ENCODE measurements around the gene PPP1R36.

Gene PPP1R36

GRCh38 chr14:64503434-64504309 lies 46.1 kb upstream of the PPP1R36 start, which contains the start of gene ZBTB25:
TSS of gene ZBTB25 (minus strand) at chr14:64503838. CDS start at chr14:64490533, 13,305 bp downstream.
- H3K4me3 ChIP-seq (ENCODE audit: low read depth in 1 of 2, low read length in 1 of 2), result peak within 1 kb of the TSS; percentile 89 to 93
- no peak for TF ChIP-seq CTCF (IDR thresholded peaks at IDR 0.05)
- H3K4me1 ChIP-seq (ENCODE audit: control insufficient read depth in 1 of 2, insufficient read depth in 1 of 2, low read depth in 1 of 2, low read length in 1 of 2), result peaks cover 24 to 38% of the 10 kb centered on the region in 2 experiments
- H3K27ac ChIP-seq, result peak within 1 kb of the TSS; percentile 98
- no peaks in the 10 kb centered on the region for H3K9me3 ChIP-seq
- H3K27me3 ChIP-seq, result peaks cover 22% of the 10 kb centered on the region
- no peaks in the 10 kb centered on the region for H3K36me3 ChIP-seq

GRCh38 chr14:64504310-64504896 lies 45.4 kb upstream of the PPP1R36 start, which contains the start of gene ZBTB1:
TSS of gene ZBTB1 (plus strand) at chr14:64504770. CDS start at chr14:64521505, 16,735 bp downstream.
- H3K4me1 ChIP-seq (ENCODE audit: control insufficient read depth in 1 of 2, insufficient read depth in 1 of 2, low read depth in 1 of 2, low read length in 1 of 2), result peaks cover 24 to 38% of the 10 kb centered on the region in 2 experiments
- H3K9me3 ChIP-seq, result no peaks in the 10 kb centered on the region
- no peak for TF ChIP-seq CTCF (IDR thresholded peaks at IDR 0.05)
- H3K27ac ChIP-seq, result peak within 1 kb of the TSS; percentile 98
- H3K36me3 ChIP-seq, result no peaks in the 10 kb centered on the region
- peak within 1 kb of the TSS; percentile 89 to 93 for H3K4me3 ChIP-seq (ENCODE audit: low read depth in 1 of 2, low read length in 1 of 2)
- H3K27me3 ChIP-seq, result peaks cover 22% of the 10 kb centered on the region

GRCh38 chr14:64504897-64505794 lies 44.6 kb upstream of the PPP1R36 start:
- H3K27me3 ChIP-seq, result peaks cover 22% of the 10 kb centered on the region
- TF ChIP-seq CTCF (IDR thresholded peaks at IDR 0.05), result no peak
- no peaks in the 10 kb centered on the region for H3K36me3 ChIP-seq
- peaks cover 24 to 38% of the 10 kb centered on the region in 2 experiments for H3K4me1 ChIP-seq (ENCODE audit: control insufficient read depth in 1 of 2, insufficient read depth in 1 of 2, low read depth in 1 of 2, low read length in 1 of 2)
- H3K4me3 ChIP-seq (ENCODE audit: low read depth in 1 of 2, low read length in 1 of 2), result peak overlapping the region; percentile 89 to 93
- H3K9me3 ChIP-seq, result no peaks in the 10 kb centered on the region
- H3K27ac ChIP-seq, result peak overlapping the region; percentile 98

- Histone ChIP-seq H3K4me1 (ENCODE audit: control insufficient read depth in 1 of 2, insufficient read depth in 1 of 2, low read depth in 1 of 2, low read length in 1 of 2) (peaks cover 35 to 52% of the 10 kb centered on the region in 2 experiments), H3K9me3 (no peaks in the 10 kb centered on the region), H3K4me3 (ENCODE audit: low read depth in 1 of 2, low read length in 1 of 2) (no peak overlapping the region), H3K27ac (peak overlapping the region; percentile 36), H3K27me3 (peaks cover 14% of the 10 kb centered on the region), H3K36me3 (no peaks in the 10 kb centered on the region)
- TF ChIP-seq CTCF (IDR thresholded peaks at IDR 0.05), result no peak
Observed at GRCh38 chr14:64506721-64507120, 43.0 kb upstream of the PPP1R36 start.
